Gastroesophageal sphincter (tissue), 4 donors: ENCODE results near the gene ACACB. TPM values are rescaled to one million over a fixed set of nuclear protein-coding genes. Genes with fewer than 3 reads are reported as not detected.

Source experiments
- ATAC-seq: fragments of 150-250 bp; one replicate; pipeline ENCODE4 v1.9.1; 2016; ENCODE audit warnings: mild to moderate bottlenecking, moderate library complexity
- H3K27ac ChIP-seq, 4 donors: fragments of 200-600 bp; sonication (generic) in 3 of 4; 1 replicate in 3 of 4; 2 replicates in 1 of 4; pipeline ENCODE4 v1.5.1; 2016 to 2019
- H3K27me3 ChIP-seq: fragments of 200-600 bp; sonication (generic); one replicate; pipeline ENCODE4 v1.5.1; 2019
- H3K36me3 ChIP-seq, 2 donors: fragments of 200-600 bp; sonication (generic); one replicate each; pipeline ENCODE4 v1.5.1; 2019; ENCODE audit warnings: control low read depth in 1 of 2
- H3K4me1 ChIP-seq, 3 donors: fragments of 200-600 bp; sonication (generic); 1 replicate in 2 of 3; 2 replicates in 1 of 3; pipeline ENCODE4 v1.5.1; 2016 to 2019; ENCODE audit warnings: control low read depth in 2 of 3
- H3K4me3 ChIP-seq, 2 donors: fragments of 200-600 bp; sonication (generic); one replicate each; pipeline ENCODE4 v1.5.1; 2019; ENCODE audit warnings: mild to moderate bottlenecking in 1 of 2, moderate library complexity in 1 of 2
- H3K9me3 ChIP-seq, 3 donors: fragments of 200-600 bp; sonication (generic); one replicate each; pipeline ENCODE4 v1.5.1; 2017 to 2019; ENCODE audit warnings: control low read depth in 2 of 3
- EP300 ChIP-seq: sonication (generic); formaldehyde crosslinking; IDR thresholded peaks from one replicate; pipeline ENCODE4 v1.6.1; 2017; ENCODE audit warnings: antibody characterized with exemption, mild to moderate bottlenecking
- POLR2A ChIP-seq, 2 donors: fragments of 450-650 bp; IDR thresholded peaks; one replicate each; pipeline ENCODE4 v1.6.1; 2017; ENCODE audit warnings: antibody characterized with exemption in 2 of 2, mild to moderate bottlenecking in 2 of 2, moderate library complexity in 1 of 2
- POLR2AphosphoS5 ChIP-seq: sonication (generic); formaldehyde crosslinking; IDR thresholded peaks from one replicate; pipeline ENCODE4 v1.6.1; 2017; ENCODE audit warnings: antibody characterized with exemption
- WGBS, 2 donors: methylation state at CpG; one replicate each; pipeline ENCODE4 v1.1.5; 2018; ENCODE audit warnings: low coverage in 1 of 2; 5-methylcytosine and 5-hydroxymethylcytosine counted together
- total RNA-seq, 4 donors: library from RNA; depleted of rRNA; stranded (reverse); fragments of >200 nt; gene quantifications; one replicate each; pipeline ENCODE4 v1.1.0, GENCODE V29; 2016
- TF ChIP-seq, protein P1 (sequence below), 4 experiments: fragments of 200-600 bp in 2 of 4; fragments of 450-650 bp in 2 of 4; sonication (generic) in 1 of 4; IDR thresholded peaks; one replicate each; pipeline ENCODE4 v1.5.1; 2017 to 2019; ENCODE audit warnings: antibody characterized with exemption in 4 of 4, mild to moderate bottlenecking in 2 of 4, moderate library complexity in 2 of 4

Gene ACACB
- total RNA-seq, 4 donors from 2014 or later: 49.4 to 230 (median 138) TPM

DNA sequence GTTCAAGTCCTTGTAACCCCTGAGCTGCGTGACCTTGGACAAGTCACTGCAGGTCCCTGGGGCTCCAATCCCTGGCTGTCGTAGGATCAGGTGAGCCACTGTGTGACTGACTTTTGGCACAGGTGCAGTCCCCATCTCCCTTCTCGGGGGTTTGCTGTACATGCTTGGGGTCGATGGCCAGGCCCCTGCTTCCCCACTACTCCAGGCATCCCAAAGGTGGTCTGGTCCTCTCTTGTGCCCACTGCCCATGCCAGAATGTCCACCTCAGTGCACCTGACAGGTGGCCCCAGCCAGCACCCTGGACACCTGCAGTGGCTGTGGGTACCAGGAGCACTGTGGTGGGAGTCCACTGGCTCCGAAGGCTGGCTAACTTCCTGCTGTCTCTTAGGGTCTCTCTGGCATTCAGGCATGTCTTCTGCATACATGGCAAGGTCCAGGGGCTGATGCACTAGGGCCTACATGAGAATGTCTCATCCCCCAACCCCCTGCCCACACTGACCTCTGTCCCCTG lies 178.0 kb downstream of the ACACB start:
- 72 to 80% methylated on average over 1 to 2 of the region's 5 CpGs for WGBS, 2 donors
- H3K27ac ChIP-seq: no peak overlapping the region
- no peak for ATAC-seq
- H3K27me3 ChIP-seq: no peaks in the 10 kb centered on the region
- H3K4me3 ChIP-seq: no peak overlapping the region
- no peaks in the 10 kb centered on the region for H3K36me3 ChIP-seq
- H3K9me3 ChIP-seq: no peaks in the 10 kb centered on the region
- TF ChIP-seq EP300: no peak
- TF ChIP-seq POLR2AphosphoS5: no peak
- TF ChIP-seq, protein P1, sequence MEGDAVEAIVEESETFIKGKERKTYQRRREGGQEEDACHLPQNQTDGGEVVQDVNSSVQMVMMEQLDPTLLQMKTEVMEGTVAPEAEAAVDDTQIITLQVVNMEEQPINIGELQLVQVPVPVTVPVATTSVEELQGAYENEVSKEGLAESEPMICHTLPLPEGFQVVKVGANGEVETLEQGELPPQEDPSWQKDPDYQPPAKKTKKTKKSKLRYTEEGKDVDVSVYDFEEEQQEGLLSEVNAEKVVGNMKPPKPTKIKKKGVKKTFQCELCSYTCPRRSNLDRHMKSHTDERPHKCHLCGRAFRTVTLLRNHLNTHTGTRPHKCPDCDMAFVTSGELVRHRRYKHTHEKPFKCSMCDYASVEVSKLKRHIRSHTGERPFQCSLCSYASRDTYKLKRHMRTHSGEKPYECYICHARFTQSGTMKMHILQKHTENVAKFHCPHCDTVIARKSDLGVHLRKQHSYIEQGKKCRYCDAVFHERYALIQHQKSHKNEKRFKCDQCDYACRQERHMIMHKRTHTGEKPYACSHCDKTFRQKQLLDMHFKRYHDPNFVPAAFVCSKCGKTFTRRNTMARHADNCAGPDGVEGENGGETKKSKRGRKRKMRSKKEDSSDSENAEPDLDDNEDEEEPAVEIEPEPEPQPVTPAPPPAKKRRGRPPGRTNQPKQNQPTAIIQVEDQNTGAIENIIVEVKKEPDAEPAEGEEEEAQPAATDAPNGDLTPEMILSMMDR (IDR thresholded peaks at IDR 0.05): no peak
- TF ChIP-seq POLR2A (IDR thresholded peaks at IDR 0.05): no peak
- H3K4me1 ChIP-seq: peaks cover 0 to 18% (median 5%) of the 10 kb centered on the region in 3 donors

DNA sequence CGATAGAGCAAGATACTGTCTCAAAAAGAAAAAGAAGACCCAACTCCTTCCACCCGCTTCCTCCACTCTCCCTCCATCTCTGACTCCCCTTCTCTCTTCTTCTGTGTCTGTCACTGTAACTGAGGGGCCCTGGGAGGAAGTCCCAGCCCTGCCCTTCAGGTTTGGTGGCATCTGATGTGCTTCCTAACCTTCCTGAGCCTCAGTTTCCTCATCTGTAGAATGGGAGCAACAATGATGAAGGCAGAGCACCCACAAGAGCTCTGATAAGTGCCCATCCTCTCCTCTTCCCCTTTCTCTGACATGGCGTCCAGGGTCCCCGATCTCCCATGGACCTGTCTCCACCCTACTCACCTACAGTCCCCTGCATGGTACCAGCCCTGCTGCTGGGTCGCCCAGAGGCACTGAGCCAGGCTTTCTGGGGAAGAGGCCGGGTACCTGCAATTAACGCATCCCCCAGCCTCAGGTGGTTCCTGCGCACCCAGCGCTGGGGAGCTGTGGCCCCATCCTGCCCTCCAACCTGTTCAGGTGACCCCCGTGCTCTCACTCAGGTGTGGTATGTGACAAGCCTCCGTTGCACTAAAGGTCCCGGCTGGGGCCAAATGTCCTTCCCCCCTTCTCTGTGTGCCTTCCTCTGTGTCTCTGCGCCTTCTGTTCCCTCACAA lies 179.5 kb downstream of the ACACB start:
- H3K27me3 ChIP-seq: no peaks in the 10 kb centered on the region
- no peaks in the 10 kb centered on the region for H3K36me3 ChIP-seq
- no peak for ATAC-seq
- 76 to 93% methylated on average over 3 to 12 of the region's 13 CpGs for WGBS, 2 donors
- no peak for TF ChIP-seq EP300
- TF ChIP-seq, protein P1 (IDR thresholded peaks at IDR 0.05): no peak
- H3K4me3 ChIP-seq: no peak overlapping the region
- H3K4me1 ChIP-seq: peaks cover 0 to 14% (median 4%) of the 10 kb centered on the region in 3 donors
- no peak overlapping the region for H3K27ac ChIP-seq
- no peaks in the 10 kb centered on the region for H3K9me3 ChIP-seq

DNA sequence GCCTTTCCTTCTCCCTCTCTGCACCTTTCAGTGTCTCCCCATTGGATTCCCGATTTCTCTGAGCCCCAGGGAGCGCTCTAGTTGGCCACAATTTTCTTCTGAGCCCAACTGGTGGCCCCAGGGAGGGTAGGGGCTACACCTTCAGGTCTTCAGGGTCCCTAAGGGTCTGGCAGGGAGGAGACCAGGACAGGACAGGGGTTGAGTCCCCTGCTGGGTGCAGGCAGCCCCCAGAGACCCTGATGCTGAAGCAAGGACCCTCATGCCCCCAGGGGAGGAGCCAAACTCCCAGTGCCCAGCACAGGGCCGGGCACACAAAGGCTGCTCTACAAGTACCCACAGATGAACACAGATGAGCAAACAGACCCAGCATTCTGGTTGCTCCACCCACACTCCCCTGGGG lies 180.0 kb downstream of the ACACB start:
- H3K36me3 ChIP-seq: no peaks in the 10 kb centered on the region
- H3K27ac ChIP-seq: no peak overlapping the region
- peaks cover under 1% of the 10 kb centered on the region for H3K27me3 ChIP-seq
- no peak for TF ChIP-seq POLR2AphosphoS5
- TF ChIP-seq POLR2A (IDR thresholded peaks at IDR 0.05): no peak
- TF ChIP-seq, protein P1 (IDR thresholded peaks at IDR 0.05): no peak
- no peak for TF ChIP-seq EP300
- no peak overlapping the region for H3K4me3 ChIP-seq
- no peak for ATAC-seq
- H3K4me1 ChIP-seq: peaks cover 0 to 9% (median 0%) of the 10 kb centered on the region in 3 donors
- 40% methylated on average over 1 of the region's 3 CpGs; no CpG with 5 or more reads in 1 of the 2 donors for WGBS, 2 donors
- no peaks in the 10 kb centered on the region for H3K9me3 ChIP-seq

DNA sequence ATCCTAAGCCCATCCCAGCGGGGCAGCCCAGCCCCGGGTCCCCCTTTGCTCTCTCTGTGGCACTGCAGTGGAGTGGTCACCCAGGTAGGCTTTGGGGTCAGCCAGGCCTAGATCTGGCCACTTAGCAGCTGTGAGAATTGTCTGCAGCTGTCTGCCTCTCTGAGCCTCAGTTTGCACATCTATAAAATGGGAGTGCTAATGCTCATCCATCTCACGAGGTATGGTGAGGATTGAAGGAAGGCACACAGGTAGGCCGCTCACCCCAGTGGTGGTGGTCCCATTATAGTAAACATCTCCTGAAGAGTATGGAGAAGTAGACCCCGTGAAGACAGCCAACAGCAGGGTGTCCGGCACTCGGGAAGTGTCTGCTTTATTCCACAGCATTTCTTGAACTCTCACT lies 183.5 kb downstream of the ACACB start:
- peaks cover 14% of the 10 kb centered on the region for H3K27me3 ChIP-seq
- H3K36me3 ChIP-seq: no peaks in the 10 kb centered on the region
- 80% methylated on average over 5 of the region's 7 CpGs; no CpG with 5 or more reads in 1 of the 2 donors for WGBS, 2 donors
- ATAC-seq: no peak
- no peaks in the 10 kb centered on the region for H3K9me3 ChIP-seq
- H3K27ac ChIP-seq: no peak overlapping the region
- TF ChIP-seq POLR2AphosphoS5: no peak
- TF ChIP-seq POLR2A (IDR thresholded peaks at IDR 0.05): no peak
- TF ChIP-seq, protein P1 (IDR thresholded peaks at IDR 0.05): no peak
- no peak for TF ChIP-seq EP300
- no peaks in the 10 kb centered on the region for H3K4me1 ChIP-seq
- no peak overlapping the region for H3K4me3 ChIP-seq

DNA sequence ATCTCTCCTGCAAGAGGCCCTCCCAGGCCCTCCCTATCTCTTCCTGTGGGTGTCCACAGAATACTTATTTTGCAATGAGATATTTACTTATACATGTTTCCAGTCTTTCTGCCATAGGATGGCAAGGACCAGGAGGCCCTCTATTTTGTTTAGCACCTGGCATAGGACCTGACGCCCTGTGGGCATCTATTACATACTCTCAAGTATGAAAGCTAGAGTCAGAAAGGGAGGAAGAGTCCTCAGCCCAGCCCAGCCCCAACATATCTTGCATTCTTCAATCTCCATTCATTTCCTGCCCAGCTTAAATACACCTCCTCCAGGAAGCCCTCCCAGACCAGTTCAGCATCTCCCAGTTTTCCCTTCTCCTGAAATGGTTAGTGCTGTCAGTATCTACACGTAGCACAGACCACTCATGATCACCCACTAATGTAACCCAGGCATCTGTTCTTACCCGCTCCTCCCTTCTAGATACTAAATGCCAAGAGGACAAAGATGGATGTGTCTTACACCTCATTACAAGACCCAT lies 185.3 kb downstream of the ACACB start:
- Histone ChIP-seq H3K4me3 (no peak overlapping the region), H3K36me3 (no peaks in the 10 kb centered on the region), H3K4me1 (no peaks in the 10 kb centered on the region), H3K27ac (no peak overlapping the region), H3K9me3 (no peaks in the 10 kb centered on the region), H3K27me3 (peaks cover 33% of the 10 kb centered on the region)
- no peak for ATAC-seq
- 73 to 90% methylated on average over 3 of the region's 3 CpGs for WGBS, 2 donors
- TF ChIP-seq, protein P1 (IDR thresholded peaks at IDR 0.05): no peak
- no peak for TF ChIP-seq POLR2AphosphoS5
- no peak for TF ChIP-seq POLR2A (IDR thresholded peaks at IDR 0.05)
- no peak for TF ChIP-seq EP300
